Trophoblast cell (in vitro differentiated cells and primary cell): ENCODE data around the gene ATP6V0D1.

Experiments
- DNase-seq, 2 donors: peaks; one replicate each; pipeline ENCODE4 v3.0.0-alpha.2; 2016
- H2AFZ ChIP-seq: 2 replicates; pipeline ENCODE4 v1.6.1; 2013; ENCODE audit warnings: low read length, moderate library complexity, mild to moderate bottlenecking; ENCODE audit not compliant: insufficient read depth, poor library complexity
- H2AK5ac ChIP-seq: 2 replicates; pipeline ENCODE4 v1.6.1; 2013; ENCODE audit warnings: mild to moderate bottlenecking, low read length
- H2BK120ac ChIP-seq: 2 replicates; pipeline ENCODE4 v1.6.1; 2013; ENCODE audit warnings: low read length, mild to moderate bottlenecking, moderate library complexity; ENCODE audit not compliant: insufficient read depth, poor library complexity
- H2BK12ac ChIP-seq: 2 replicates; pipeline ENCODE4 v1.6.1; 2013; ENCODE audit warnings: mild to moderate bottlenecking, low read length, moderate library complexity
- H2BK5ac ChIP-seq: 2 replicates; pipeline ENCODE4 v1.6.1; 2013; ENCODE audit warnings: low read length, low read depth, moderate library complexity, mild to moderate bottlenecking; ENCODE audit not compliant: poor library complexity
- H3K14ac ChIP-seq: 2 replicates; pipeline ENCODE4 v1.6.1; 2013; ENCODE audit warnings: mild to moderate bottlenecking, low read length
- H3K18ac ChIP-seq: 2 replicates; pipeline ENCODE4 v1.6.1; 2013; ENCODE audit warnings: mild to moderate bottlenecking, low read length
- H3K23ac ChIP-seq: 2 replicates; pipeline ENCODE4 v1.6.1; 2013; ENCODE audit warnings: low read length
- H3K27ac ChIP-seq: 2 replicates; pipeline ENCODE4 v1.5.1; 2013; ENCODE audit warnings: low read depth, mild to moderate bottlenecking, inconsistent platforms, low read length, moderate library complexity
- H3K27me3 ChIP-seq: 2 replicates; pipeline ENCODE4 v1.6.1; 2013; ENCODE audit warnings: inconsistent platforms, mild to moderate bottlenecking, low read length, moderate library complexity; ENCODE audit not compliant: insufficient read depth
- H3K36me3 ChIP-seq, 2 experiments: 1 replicate in 1 of 2; 2 replicates in 1 of 2; pipeline ENCODE4 v1.6.1; 2013; ENCODE audit warnings: low read length in 2 of 2, mild to moderate bottlenecking in 2 of 2, moderate library complexity in 1 of 2; ENCODE audit not compliant: insufficient read depth in 2 of 2, control insufficient read depth in 1 of 2
- H3K4ac ChIP-seq: 2 replicates; pipeline ENCODE4 v1.6.1; 2013; ENCODE audit warnings: low read depth, mild to moderate bottlenecking, low read length, moderate library complexity
- H3K4me1 ChIP-seq, 2 experiments: 1 replicate in 1 of 2; 2 replicates in 1 of 2; pipeline ENCODE4 v1.6.1; 2013; ENCODE audit warnings: low read length in 2 of 2, mild to moderate bottlenecking in 2 of 2, moderate library complexity in 1 of 2; ENCODE audit not compliant: insufficient read depth in 2 of 2, control insufficient read depth in 1 of 2
- H3K4me2 ChIP-seq: 2 replicates; pipeline ENCODE4 v1.6.1; 2013; ENCODE audit warnings: inconsistent platforms, mild to moderate bottlenecking, low read length, moderate library complexity
- H3K4me3 ChIP-seq: 2 replicates; pipeline ENCODE4 v1.5.1; 2013; ENCODE audit warnings: mild to moderate bottlenecking, low read depth, low read length, inconsistent platforms
- H3K79me1 ChIP-seq: one replicate; pipeline ENCODE4 v1.6.1; 2013; ENCODE audit warnings: low read length
- H3K79me2 ChIP-seq: 2 replicates; pipeline ENCODE4 v1.6.1; 2013; ENCODE audit warnings: low read length, mild to moderate bottlenecking; ENCODE audit not compliant: control insufficient read depth, insufficient read depth, poor library complexity
- H3K9ac ChIP-seq: 2 replicates; pipeline ENCODE4 v1.6.1; 2013; ENCODE audit warnings: mild to moderate bottlenecking, low read length
- H3K9me3 ChIP-seq: 2 replicates; pipeline ENCODE4 v1.6.1; 2013; ENCODE audit warnings: low read depth, mild to moderate bottlenecking, control low read depth, inconsistent platforms, low read length; ENCODE audit not compliant: insufficient read depth
- H4K12ac ChIP-seq: 2 replicates; pipeline ENCODE4 v1.6.1; 2013; ENCODE audit warnings: low read depth, mild to moderate bottlenecking, low read length, moderate library complexity
- H4K8ac ChIP-seq: 2 replicates; pipeline ENCODE4 v1.6.1; 2013; ENCODE audit warnings: low read depth, mild to moderate bottlenecking, low read length, moderate library complexity
- H4K91ac ChIP-seq: one replicate; pipeline ENCODE4 v1.6.1; 2013; ENCODE audit warnings: low read depth, mild to moderate bottlenecking, low read length, moderate library complexity
- WGBS: extraction: QIAGEN DNeasy Blood & Tissue Kit; methylation state at CpG from one replicate; pipeline ENCODE4 v1.1.7; 2013; ENCODE audit warnings: missing lambda C conversion rate; ENCODE audit not compliant: insufficient read length, insufficient coverage; ENCODE audit errors: extremely low coverage; 5-methylcytosine and 5-hydroxymethylcytosine counted together

The ATP6V0D1 gene

DNA sequence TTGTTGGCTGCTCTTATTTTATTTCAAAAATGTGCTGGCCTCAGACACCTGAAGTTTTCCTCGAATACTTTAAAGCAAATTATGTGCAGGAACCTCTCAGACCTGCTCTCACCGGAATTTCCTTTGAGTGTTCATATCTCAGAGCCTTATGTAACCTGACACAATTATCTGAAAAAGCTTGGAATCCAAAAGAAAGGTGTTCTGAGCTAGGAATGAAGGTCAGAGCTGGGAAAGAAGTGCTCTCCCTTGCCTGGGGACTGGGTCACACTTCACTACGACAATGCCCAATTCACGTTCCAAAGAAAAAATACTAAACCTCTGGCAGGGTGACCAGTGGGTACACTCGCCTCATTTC lies 56.7 kb downstream of the ATP6V0D1 start:
- Histone ChIP-seq H4K91ac (no peak overlapping the region), H3K79me1 (peaks cover 3% of the 10 kb centered on the region), H3K4me3 (no peak overlapping the region), H3K14ac (no peak overlapping the region), H3K27ac (no peak overlapping the region), H2BK120ac (no peak overlapping the region), H3K27me3 (peaks cover 5% of the 10 kb centered on the region), H4K8ac (no peak overlapping the region), H2BK12ac (no peak overlapping the region), H2AFZ (no peak overlapping the region), H3K23ac (no peak overlapping the region), H3K79me2 (no peaks in the 10 kb centered on the region), H2AK5ac (no peak overlapping the region), H3K4ac (no peak overlapping the region), H4K12ac (no peak overlapping the region), H3K4me2 (no peak overlapping the region), H3K9ac (no peak overlapping the region), H3K18ac (no peak overlapping the region), H3K9me3 (no peaks in the 10 kb centered on the region), H3K4me1 (peaks cover 0 to 7% of the 10 kb centered on the region in 2 experiments), H3K36me3 (no peaks in the 10 kb centered on the region), H2BK5ac (no peak overlapping the region)
- WGBS = no CpG with 5 or more reads among the region's 5 CpGs
- DNase-seq = peak; percentile 87 to 95

DNA sequence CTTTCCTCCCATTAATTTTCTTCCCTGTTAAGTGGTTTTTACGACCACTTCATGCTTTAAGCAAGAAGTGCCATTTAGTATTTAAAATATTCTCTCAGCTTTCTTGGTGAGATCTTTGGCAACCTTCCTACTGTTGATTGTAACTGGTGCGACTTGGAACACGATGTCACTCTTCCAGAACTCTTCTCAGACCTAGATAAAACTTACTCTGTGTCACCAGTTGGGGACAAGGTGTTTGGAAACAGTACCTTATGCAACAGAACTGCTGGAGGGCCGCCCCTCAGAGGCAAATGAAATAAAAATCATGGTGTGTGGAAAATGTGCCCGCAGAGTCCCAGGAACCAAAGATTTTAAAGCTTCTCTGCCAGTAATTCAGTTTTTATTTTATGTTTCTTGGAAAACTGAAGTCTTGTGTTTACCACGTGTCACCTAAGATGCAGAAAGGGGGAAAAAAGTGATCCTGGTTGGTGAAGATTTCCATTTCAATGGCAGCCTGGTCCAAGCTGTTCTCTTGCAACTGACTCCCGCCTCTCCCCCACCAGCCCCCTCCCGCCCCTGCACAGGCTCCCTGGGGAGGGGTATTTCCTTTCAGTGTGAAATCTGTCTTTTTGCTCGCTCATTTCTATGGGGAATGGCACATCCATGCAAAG lies 57.2 kb downstream of the ATP6V0D1 start:
- WGBS = no CpG with 5 or more reads among the region's 9 CpGs
- H2AK5ac ChIP-seq = no peak overlapping the region

DNA sequence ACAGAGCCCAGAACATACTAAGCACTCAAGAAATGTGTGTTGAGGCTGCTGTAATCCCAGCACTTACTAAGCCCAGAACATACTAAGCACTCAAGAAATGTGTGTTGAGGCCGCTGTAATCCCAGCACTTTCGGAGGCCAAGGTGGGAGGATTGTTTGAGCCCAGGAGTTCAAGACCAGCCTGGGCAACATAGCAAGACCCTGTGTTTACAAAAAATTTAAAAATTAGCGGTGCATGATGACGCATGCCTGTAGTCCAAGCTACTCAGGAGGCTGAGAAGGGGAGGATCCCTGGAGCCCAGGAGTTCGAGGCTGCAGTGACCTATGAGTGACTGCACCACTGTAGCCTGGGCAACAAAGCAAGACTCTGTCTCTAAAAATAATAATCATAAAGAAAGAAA lies 57.9 kb downstream of the ATP6V0D1 start:
- Histone ChIP-seq H3K4me3 (no peak overlapping the region), H3K18ac (no peak overlapping the region), H2BK5ac (no peak overlapping the region), H3K9ac (no peak overlapping the region), H2AK5ac (no peak overlapping the region), H4K91ac (no peak overlapping the region), H3K79me1 (peaks cover 3% of the 10 kb centered on the region), H4K8ac (no peak overlapping the region), H2BK120ac (no peak overlapping the region), H3K14ac (no peak overlapping the region), H3K27me3 (no peaks in the 10 kb centered on the region), H4K12ac (no peak overlapping the region), H3K9me3 (no peaks in the 10 kb centered on the region), H3K36me3 (no peaks in the 10 kb centered on the region), H2AFZ (no peak overlapping the region), H3K4me1 (peaks cover 0 to 6% of the 10 kb centered on the region in 2 experiments), H2BK12ac (no peak overlapping the region), H3K4me2 (no peak overlapping the region), H3K4ac (no peak overlapping the region), H3K27ac (no peak overlapping the region), H3K79me2 (no peaks in the 10 kb centered on the region), H3K23ac (no peak overlapping the region)
- WGBS = no CpG with 5 or more reads among the region's 5 CpGs
- no peak for DNase-seq

More for the DNA sequence above, 57.2 kb downstream of the ATP6V0D1 start:
- Histone ChIP-seq H4K91ac (no peak overlapping the region), H3K14ac (no peak overlapping the region), H4K8ac (no peak overlapping the region), H2AFZ (no peak overlapping the region), H3K4me3 (no peak overlapping the region), H3K23ac (no peak overlapping the region), H2BK5ac (no peak overlapping the region), H3K9ac (no peak overlapping the region), H3K27me3 (peaks cover under 1% of the 10 kb centered on the region), H3K27ac (no peak overlapping the region), H3K4ac (no peak overlapping the region), H3K36me3 (no peaks in the 10 kb centered on the region), H3K79me1 (peaks cover 3% of the 10 kb centered on the region), H2BK120ac (no peak overlapping the region), H3K9me3 (no peaks in the 10 kb centered on the region), H4K12ac (no peak overlapping the region), H2BK12ac (no peak overlapping the region), H3K79me2 (no peaks in the 10 kb centered on the region), H3K4me2 (no peak overlapping the region), H3K4me1 (peaks cover 0 to 8% of the 10 kb centered on the region in 2 experiments), H3K18ac (no peak overlapping the region)
- no peak for DNase-seq

DNA sequence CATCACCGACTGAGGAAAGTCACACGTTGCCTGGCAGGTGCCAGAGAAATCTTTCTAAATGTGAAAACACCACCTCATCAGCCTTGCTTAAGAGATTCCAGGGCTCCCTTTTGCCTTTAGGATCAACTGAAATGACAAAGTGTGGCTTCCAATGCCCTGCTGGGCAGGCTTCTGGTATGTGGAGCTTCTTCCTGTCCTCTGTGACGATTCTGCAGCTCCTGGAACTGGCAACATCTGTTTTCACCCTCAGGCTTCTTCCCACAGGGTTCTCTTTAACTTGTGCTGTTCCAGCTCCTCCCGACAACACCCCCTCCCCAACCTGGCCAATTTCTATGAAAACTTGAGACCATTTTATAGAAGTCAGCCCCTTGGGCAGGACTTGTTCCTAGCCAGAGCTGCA lies 59.9 kb downstream of the ATP6V0D1 start:
- DNase-seq = no peak
- Histone ChIP-seq H3K4ac (no peak overlapping the region), H3K9ac (no peak overlapping the region), H2AK5ac (no peak overlapping the region), H3K18ac (no peak overlapping the region), H3K14ac (no peak overlapping the region), H3K79me1 (peaks cover 11% of the 10 kb centered on the region), H2BK5ac (no peak overlapping the region), H3K79me2 (peaks cover 3% of the 10 kb centered on the region), H3K27ac (no peak overlapping the region), H2BK120ac (no peak overlapping the region), H3K9me3 (no peaks in the 10 kb centered on the region), H4K12ac (no peak overlapping the region), H4K91ac (no peak overlapping the region), H3K4me2 (no peak overlapping the region), H3K23ac (no peak overlapping the region), H3K36me3 (no peaks in the 10 kb centered on the region), H4K8ac (no peak overlapping the region), H3K27me3 (no peaks in the 10 kb centered on the region), H3K4me1 (peaks cover 9 to 11% of the 10 kb centered on the region in 2 experiments), H3K4me3 (no peak overlapping the region), H2AFZ (no peak overlapping the region), H2BK12ac (no peak overlapping the region)
- no CpG with 5 or more reads among the region's 4 CpGs for WGBS
